ENCODE measurements around the gene OPCML. TPM values are rescaled to one million over a fixed set of nuclear protein-coding genes. Genes with fewer than 3 reads are reported as not detected.

The OPCML gene
- total RNA-seq, 3 donors from 2014 or later (not counting 1 experiment from before 2014, with no cell fraction given): not detected

DNA sequence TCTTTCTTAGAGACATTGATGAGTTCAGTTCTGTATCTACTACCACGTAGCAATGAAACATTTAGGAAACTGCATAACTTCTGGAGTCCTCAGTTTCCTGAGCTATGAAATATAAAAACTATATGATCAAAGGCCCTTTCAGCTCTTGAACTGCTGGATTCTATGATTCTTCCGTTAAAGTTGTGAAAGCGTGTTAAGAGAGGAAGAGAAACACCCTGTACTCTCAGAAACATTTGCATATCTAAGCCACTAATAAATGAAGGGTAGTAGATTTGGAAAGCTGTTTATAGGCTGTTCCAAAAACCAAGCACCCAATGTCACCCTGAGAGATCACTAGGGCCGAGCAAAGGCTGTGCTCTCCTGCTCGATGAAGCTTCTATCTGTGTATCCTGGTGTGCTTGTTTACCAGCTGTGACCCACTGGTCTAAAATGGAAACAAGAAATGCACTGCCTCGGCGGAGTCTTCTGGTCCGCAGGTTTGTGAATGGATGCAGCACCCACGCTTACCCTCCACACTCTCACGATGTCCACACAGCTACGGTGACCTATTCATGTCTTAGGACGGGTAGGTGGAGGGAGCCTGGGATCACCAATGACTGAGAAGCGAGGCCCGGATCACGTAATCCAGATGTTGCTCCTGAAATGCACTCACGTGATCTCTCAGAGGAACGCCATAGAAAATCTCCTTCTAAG, 325.8 kb downstream of the OPCML start:
- H3K9me3 Mint-ChIP-seq: peaks cover 0 to under 1% of the 10 kb centered on the region in 2 donors
- Histone ChIP-seq H3K27ac (ENCODE audit: low read length) (no peak overlapping the region), H3K4me3 (ENCODE audit: low read length) (no peak overlapping the region), H3K9me3 (ENCODE audit: control insufficient read depth, insufficient read depth, low read length) (peaks cover 4% of the 10 kb centered on the region), H3K27me3 (ENCODE audit: control insufficient read depth, insufficient read depth, low read length) (no peaks in the 10 kb centered on the region), H3K36me3 (ENCODE audit: control insufficient read depth, insufficient read depth, low read length) (no peaks in the 10 kb centered on the region), H3K4me1 (ENCODE audit: control insufficient read depth, insufficient read depth, low read length) (no peaks in the 10 kb centered on the region)
- no peaks in the 10 kb centered on the region for H3K36me3 Mint-ChIP-seq
- intact Hi-C loops (cut with micrococcal nuclease): no loop called here
- peaks cover 0 to under 1% of the 10 kb centered on the region in 2 donors for H3K27me3 Mint-ChIP-seq (ENCODE audit: low read depth in 2 of 2)
- 92% methylated on average over 15 of the region's 17 CpGs for WGBS (ENCODE audit: insufficient coverage)
- DNase-seq: no peak
- H3K27ac Mint-ChIP-seq: no peak overlapping the region
- no peak for ATAC-seq
- H3K4me1 Mint-ChIP-seq: no peaks in the 10 kb centered on the region
- no peak overlapping the region for H3K4me3 Mint-ChIP-seq
- TF ChIP-seq, protein P1, sequence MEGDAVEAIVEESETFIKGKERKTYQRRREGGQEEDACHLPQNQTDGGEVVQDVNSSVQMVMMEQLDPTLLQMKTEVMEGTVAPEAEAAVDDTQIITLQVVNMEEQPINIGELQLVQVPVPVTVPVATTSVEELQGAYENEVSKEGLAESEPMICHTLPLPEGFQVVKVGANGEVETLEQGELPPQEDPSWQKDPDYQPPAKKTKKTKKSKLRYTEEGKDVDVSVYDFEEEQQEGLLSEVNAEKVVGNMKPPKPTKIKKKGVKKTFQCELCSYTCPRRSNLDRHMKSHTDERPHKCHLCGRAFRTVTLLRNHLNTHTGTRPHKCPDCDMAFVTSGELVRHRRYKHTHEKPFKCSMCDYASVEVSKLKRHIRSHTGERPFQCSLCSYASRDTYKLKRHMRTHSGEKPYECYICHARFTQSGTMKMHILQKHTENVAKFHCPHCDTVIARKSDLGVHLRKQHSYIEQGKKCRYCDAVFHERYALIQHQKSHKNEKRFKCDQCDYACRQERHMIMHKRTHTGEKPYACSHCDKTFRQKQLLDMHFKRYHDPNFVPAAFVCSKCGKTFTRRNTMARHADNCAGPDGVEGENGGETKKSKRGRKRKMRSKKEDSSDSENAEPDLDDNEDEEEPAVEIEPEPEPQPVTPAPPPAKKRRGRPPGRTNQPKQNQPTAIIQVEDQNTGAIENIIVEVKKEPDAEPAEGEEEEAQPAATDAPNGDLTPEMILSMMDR (IDR thresholded peaks at IDR 0.05): no peak

DNA sequence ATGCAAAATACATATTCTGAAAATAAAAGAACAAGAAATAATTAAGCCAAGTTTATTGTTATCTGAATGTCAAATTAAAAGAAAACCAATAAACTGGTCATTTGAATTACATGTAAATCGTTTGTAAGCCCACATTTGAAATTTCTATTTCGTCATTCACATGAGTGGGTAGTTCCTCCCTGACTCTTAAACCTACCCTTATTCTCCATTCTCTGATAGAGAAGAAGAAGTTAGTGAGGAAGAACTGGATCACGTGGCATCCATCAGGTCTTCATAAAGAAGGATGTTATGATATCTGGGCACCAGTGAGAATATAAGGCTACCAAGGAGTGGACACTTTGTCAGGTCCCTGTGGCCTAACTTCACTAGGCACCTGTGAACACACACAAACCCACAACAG, 328.1 kb downstream of the OPCML start:
- no CpG with 5 or more reads among the region's 3 CpGs for WGBS (ENCODE audit: insufficient coverage)
- Histone ChIP-seq H3K27ac (ENCODE audit: low read length) (no peak overlapping the region), H3K4me1 (ENCODE audit: control insufficient read depth, insufficient read depth, low read length) (no peaks in the 10 kb centered on the region), H3K9me3 (ENCODE audit: control insufficient read depth, insufficient read depth, low read length) (peaks cover 4% of the 10 kb centered on the region), H3K4me3 (ENCODE audit: low read length) (no peak overlapping the region), H3K36me3 (ENCODE audit: control insufficient read depth, insufficient read depth, low read length) (no peaks in the 10 kb centered on the region), H3K27me3 (ENCODE audit: control insufficient read depth, insufficient read depth, low read length) (no peaks in the 10 kb centered on the region)
- no peak for DNase-seq
- Mint-ChIP-seq H3K9me3 (peaks cover 0 to 3% of the 10 kb centered on the region in 2 donors), H3K27me3 (ENCODE audit: low read depth in 2 of 2) (peaks cover 0 to 3% of the 10 kb centered on the region in 2 donors), H3K36me3 (no peaks in the 10 kb centered on the region), H3K27ac (no peak overlapping the region), H3K4me1 (no peaks in the 10 kb centered on the region), H3K4me3 (no peak overlapping the region)
- TF ChIP-seq, protein P1 (IDR thresholded peaks at IDR 0.05): no peak
- ATAC-seq: no peak
- intact Hi-C loops (cut with micrococcal nuclease): no loop called here

DNA sequence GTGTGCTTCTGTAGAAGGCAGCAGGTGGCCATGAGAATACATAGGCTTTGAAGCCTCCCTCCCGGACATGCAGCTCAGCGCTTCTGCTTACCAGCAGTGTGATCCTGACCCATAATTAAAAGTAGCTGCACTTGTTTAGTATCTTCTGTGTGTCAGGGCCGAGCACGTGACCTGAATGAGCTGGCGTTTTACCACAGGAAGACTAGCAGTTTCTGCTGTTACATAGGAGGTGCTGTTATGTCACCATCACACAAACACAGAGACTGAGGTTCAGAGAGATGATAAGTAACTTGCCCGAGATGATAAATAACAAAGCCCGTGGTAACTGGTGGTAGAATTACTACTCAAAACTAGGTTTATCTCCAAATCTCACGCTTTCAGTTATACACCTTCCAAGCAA, 329.5 kb downstream of the OPCML start:
- H3K9me3 ChIP-seq (ENCODE audit: control insufficient read depth, insufficient read depth, low read length): peaks cover 4% of the 10 kb centered on the region
- no peaks in the 10 kb centered on the region for H3K4me1 Mint-ChIP-seq
- no peaks in the 10 kb centered on the region for H3K36me3 ChIP-seq (ENCODE audit: control insufficient read depth, insufficient read depth, low read length)
- H3K27me3 ChIP-seq (ENCODE audit: control insufficient read depth, insufficient read depth, low read length): no peaks in the 10 kb centered on the region
- H3K9me3 Mint-ChIP-seq: peaks cover 0 to 3% of the 10 kb centered on the region in 2 donors
- H3K36me3 Mint-ChIP-seq: no peaks in the 10 kb centered on the region
- intact Hi-C loops (cut with micrococcal nuclease): no loop called here
- no peaks in the 10 kb centered on the region for H3K4me1 ChIP-seq (ENCODE audit: control insufficient read depth, insufficient read depth, low read length)
- H3K27ac Mint-ChIP-seq: no peak overlapping the region
- 80% methylated on average over 8 of the region's 8 CpGs for WGBS (ENCODE audit: insufficient coverage)
- TF ChIP-seq, protein P1 (IDR thresholded peaks at IDR 0.05): no peak
- no peak overlapping the region for H3K4me3 ChIP-seq (ENCODE audit: low read length)
- DNase-seq (no peak), ATAC-seq (no peak)
- no peak overlapping the region for H3K27ac ChIP-seq (ENCODE audit: low read length)
- no peak overlapping the region for H3K4me3 Mint-ChIP-seq
- peaks cover 0 to 3% of the 10 kb centered on the region in 2 donors for H3K27me3 Mint-ChIP-seq (ENCODE audit: low read depth in 2 of 2)

DNA sequence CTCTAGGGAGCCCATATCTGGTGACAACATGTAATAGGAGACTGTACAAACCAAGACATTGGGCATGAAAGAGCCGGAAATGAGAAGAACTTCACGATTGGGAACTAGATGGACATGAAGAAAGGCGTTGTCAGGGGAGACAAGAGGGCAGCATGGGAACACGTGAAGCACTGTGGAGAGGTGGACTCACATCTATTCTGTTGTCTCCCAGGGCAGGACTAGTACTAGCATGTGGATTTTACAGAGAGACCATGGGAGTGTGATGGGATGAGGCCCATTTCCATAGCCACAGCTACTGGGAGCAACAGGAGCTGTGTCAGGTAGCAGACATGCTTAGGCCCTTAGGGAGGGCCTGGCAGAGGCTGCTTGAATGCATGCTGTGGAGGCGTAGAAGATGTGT, 333.9 kb downstream of the OPCML start:
- no peak for DNase-seq
- no peaks in the 10 kb centered on the region for H3K36me3 Mint-ChIP-seq
- no peak overlapping the region for H3K4me3 Mint-ChIP-seq
- WGBS (ENCODE audit: insufficient coverage): 81% methylated on average over 4 of the region's 5 CpGs
- H3K27me3 Mint-ChIP-seq (ENCODE audit: low read depth in 2 of 2): peaks cover 0 to 3% of the 10 kb centered on the region in 2 donors
- intact Hi-C loops (cut with micrococcal nuclease): no loop called here
- Histone ChIP-seq H3K27ac (ENCODE audit: low read length) (no peak overlapping the region), H3K9me3 (ENCODE audit: control insufficient read depth, insufficient read depth, low read length) (no peaks in the 10 kb centered on the region), H3K4me1 (ENCODE audit: control insufficient read depth, insufficient read depth, low read length) (no peaks in the 10 kb centered on the region), H3K36me3 (ENCODE audit: control insufficient read depth, insufficient read depth, low read length) (no peaks in the 10 kb centered on the region), H3K27me3 (ENCODE audit: control insufficient read depth, insufficient read depth, low read length) (no peaks in the 10 kb centered on the region), H3K4me3 (ENCODE audit: low read length) (no peak overlapping the region)
- no peak for ATAC-seq
- TF ChIP-seq, protein P1 (IDR thresholded peaks at IDR 0.05): no peak
- no peak overlapping the region for H3K27ac Mint-ChIP-seq
- H3K9me3 Mint-ChIP-seq: peaks cover 3 to 4% of the 10 kb centered on the region in 2 donors
- H3K4me1 Mint-ChIP-seq: no peaks in the 10 kb centered on the region

Data from natural killer cell (primary cell).